Adrenal gland (tissue), 5 donors: ENCODE measurements around the gene DHX16.

ENCODE experiments used
- POLR2A ChIP-seq, 2 donors: fragments of 450-650 bp; IDR thresholded peaks; one replicate each; pipeline ENCODE4 v1.6.1; 2017; ENCODE audit warnings: antibody characterized with exemption in 2 of 2, mild to moderate bottlenecking in 2 of 2, moderate library complexity in 1 of 2
- TF ChIP-seq, protein P1 (sequence below), 6 experiments: fragments of 450-650 bp in 4 of 6; fragments of 200-600 bp in 2 of 6; sonication (generic) in 1 of 6; IDR thresholded peaks; 1 replicate in 5 of 6; 2 replicates in 1 of 6; pipeline versions ENCODE4 v1.5.1 to v1.8.0; 2016 to 2021; ENCODE audit warnings: antibody characterized with exemption in 6 of 6, mild to moderate bottlenecking in 2 of 6, moderate library complexity in 1 of 6
- donor health status: DM: no; HTN: no; CAD: no.

DNA sequence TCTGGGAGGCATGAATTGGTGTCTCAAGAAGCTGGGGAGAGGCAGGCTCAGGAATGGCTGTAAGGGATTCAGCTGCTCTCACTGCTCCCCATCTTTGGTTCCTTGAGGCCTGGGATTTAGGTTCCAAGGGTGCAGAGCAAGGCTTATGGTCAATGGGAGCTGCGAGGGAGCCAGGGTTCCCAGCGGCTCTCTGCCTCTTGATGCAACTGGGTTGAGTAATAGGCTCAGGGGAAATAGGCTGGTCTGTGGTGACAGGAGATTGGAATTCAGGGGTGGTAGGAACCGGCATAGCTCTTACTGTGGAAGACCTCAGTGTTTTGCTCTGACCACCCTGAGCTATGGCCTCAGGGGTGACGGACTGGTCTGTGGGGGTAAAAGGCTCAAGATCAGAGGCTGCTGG is 31.0 kb upstream of the DHX16 start:
- TF ChIP-seq, protein P1, sequence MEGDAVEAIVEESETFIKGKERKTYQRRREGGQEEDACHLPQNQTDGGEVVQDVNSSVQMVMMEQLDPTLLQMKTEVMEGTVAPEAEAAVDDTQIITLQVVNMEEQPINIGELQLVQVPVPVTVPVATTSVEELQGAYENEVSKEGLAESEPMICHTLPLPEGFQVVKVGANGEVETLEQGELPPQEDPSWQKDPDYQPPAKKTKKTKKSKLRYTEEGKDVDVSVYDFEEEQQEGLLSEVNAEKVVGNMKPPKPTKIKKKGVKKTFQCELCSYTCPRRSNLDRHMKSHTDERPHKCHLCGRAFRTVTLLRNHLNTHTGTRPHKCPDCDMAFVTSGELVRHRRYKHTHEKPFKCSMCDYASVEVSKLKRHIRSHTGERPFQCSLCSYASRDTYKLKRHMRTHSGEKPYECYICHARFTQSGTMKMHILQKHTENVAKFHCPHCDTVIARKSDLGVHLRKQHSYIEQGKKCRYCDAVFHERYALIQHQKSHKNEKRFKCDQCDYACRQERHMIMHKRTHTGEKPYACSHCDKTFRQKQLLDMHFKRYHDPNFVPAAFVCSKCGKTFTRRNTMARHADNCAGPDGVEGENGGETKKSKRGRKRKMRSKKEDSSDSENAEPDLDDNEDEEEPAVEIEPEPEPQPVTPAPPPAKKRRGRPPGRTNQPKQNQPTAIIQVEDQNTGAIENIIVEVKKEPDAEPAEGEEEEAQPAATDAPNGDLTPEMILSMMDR (IDR thresholded peaks at IDR 0.05), result no peak
- no peak for TF ChIP-seq POLR2A (IDR thresholded peaks at IDR 0.05)
